ENCODE measurements around the gene CPT1C.

The CPT1C gene

DNA sequence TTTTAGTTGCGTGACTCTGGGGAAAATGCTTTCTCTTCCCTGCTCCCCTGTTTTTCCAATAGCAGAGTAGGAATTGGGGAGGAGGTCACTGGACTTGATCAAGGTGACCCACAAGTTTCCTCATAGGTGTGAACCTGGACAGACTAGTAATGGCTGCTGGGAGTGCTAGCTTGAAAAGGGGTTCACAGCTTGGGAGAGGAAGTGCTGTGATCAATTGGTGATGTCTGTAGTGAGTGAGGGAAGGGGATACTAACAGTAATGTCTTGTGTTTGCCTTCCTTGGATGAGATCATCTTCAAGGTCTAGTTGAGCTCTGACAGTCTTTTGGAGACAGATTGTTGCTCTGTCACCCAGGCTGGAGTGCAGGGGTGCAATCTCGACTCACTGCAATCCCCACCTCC lies 23.4 kb upstream of the CPT1C start:
- no peaks in the 10 kb centered on the region for H3K9me3 Mint-ChIP-seq
- H3K4me3 Mint-ChIP-seq: peak overlapping the region; percentile 99
- H3K4me1 Mint-ChIP-seq: peaks cover 51% of the 10 kb centered on the region
- H3K27ac Mint-ChIP-seq: peak overlapping the region; percentile 51
- peaks cover 49% of the 10 kb centered on the region for H3K36me3 Mint-ChIP-seq
- CTCF ChIA-PET: interaction anchor here (0.7 kb wide), 1 partner anchor 9 kb away, joined by 3 read pairs; no protein-coding TSS in a partner anchor
- DNase-seq: no peak
- no peaks in the 10 kb centered on the region for H3K27me3 Mint-ChIP-seq

DNA sequence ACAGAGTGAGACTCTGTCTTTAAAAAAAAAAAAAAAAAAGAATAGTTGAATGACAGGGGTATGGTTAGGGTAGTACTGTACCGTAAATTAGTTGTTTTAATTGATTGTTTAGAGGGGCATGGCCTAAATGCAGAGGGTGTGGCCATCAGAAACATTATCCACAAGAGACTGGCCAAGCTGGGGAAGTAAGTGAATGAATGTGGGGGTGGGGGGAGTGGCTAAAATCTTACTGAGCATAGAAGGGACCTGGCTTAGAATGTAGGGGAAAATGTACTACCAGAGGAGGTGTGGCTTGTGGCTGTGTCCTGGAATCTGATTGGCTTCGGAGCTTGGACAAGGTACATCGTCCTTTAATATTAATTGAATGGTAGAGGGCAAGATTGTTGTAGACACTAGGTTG lies 21.4 kb upstream of the CPT1C start:
- CTCF ChIA-PET: interaction anchor here (4.8 kb wide), 1 partner anchor 162 kb away, joined by 26 read pairs; no protein-coding TSS in a partner anchor
- no peak for DNase-seq
- no peak overlapping the region for H3K4me3 Mint-ChIP-seq
- peaks cover 34% of the 10 kb centered on the region for H3K36me3 Mint-ChIP-seq
- no peaks in the 10 kb centered on the region for H3K9me3 Mint-ChIP-seq
- no peaks in the 10 kb centered on the region for H3K27me3 Mint-ChIP-seq
- H3K4me1 Mint-ChIP-seq: peaks cover 32% of the 10 kb centered on the region
- no peak overlapping the region for H3K27ac Mint-ChIP-seq

DNA sequence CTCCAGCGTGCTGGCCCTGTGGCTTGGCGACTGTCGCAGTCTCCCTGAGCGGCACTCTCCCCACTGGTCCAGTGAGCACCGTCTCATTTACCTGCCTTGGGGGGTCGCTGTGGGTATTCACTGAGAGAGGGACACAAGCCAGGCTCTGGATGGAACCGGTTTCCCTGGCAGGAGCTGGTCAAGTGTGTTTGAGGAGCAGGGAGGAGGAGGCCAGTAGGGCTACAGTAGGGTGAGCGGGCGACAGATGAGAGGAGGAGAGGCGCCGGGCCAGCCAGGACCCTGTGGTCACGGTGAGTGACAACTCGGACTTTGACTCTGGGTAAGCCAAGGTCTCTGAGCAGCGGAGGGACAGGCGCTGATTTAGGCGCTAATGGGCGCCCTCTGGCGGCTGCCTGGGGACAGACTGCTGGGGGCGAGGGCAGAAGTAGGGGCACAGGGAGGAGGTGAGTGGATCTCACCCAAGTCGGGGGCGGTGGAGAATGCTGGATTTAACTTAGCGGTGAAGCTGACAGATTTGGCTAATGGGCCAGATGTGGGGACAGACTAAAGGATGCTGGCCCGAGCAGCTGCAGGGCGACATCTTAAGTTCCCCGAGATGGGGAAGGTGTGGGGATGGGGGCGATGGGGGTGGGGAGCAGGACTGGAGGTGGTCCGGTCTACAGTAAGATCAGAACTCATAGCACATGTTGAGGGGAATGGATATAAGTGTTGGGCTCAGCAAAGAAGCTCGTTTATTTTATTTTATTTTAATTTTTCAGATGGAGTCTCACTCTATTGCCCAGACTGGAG lies 18.6 kb upstream of the CPT1C start:
- Mint-ChIP-seq H3K4me1 (peaks cover 26% of the 10 kb centered on the region), H3K27me3 (no peaks in the 10 kb centered on the region), H3K36me3 (peaks cover 22% of the 10 kb centered on the region), H3K4me3 (no peak overlapping the region), H3K9me3 (no peaks in the 10 kb centered on the region), H3K27ac (no peak overlapping the region)
- DNase-seq: peak; percentile 82
- CTCF ChIA-PET: interaction anchor here (0.7 to 4.8 kb wide), 14 partner anchors 8 to 170 kb away, joined by 3 to 26 read pairs (median 4); partner anchors contain the start of genes NOSIP, PRRG2 and RRAS

DNA sequence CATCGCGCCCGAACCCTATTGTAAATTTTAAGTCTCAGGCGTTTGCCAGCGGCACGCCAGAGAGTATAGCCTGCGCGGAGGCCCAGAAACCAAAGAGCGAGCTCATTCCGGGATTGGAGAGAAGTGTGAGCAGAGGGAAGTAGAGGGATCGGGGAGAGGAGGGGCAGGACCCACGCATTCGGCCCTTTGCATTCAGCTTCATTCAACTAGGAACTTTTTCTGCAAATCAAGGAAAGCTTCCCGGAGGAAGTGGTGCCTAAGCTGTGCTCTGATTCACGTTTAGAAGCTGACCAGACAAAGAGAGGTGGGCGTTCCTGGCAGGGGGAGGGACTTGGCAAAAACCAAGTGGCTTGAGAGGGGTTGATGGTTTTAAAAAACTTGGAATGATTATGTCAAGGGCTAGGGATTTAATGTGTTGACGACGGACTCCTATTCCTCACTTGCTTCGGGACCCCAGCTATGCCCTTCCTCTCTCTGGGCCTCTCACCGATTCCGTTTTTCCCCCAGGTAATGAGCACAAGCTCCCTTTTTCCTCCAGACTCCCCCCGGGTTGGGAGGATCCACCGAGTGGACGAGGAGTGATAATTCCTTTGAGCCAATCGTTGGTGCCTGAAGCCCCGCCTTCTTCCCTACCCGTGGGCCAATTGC lies 14.7 kb upstream of the CPT1C start:
- no peak for DNase-seq
- peaks cover 44% of the 10 kb centered on the region for H3K4me1 Mint-ChIP-seq
- no peaks in the 10 kb centered on the region for H3K27me3 Mint-ChIP-seq
- H3K9me3 Mint-ChIP-seq: no peaks in the 10 kb centered on the region
- peaks cover 12% of the 10 kb centered on the region for H3K36me3 Mint-ChIP-seq
- CTCF ChIA-PET: interaction anchor here (0.9 to 7.4 kb wide), 7 partner anchors 8 to 450 kb away, joined by 3 to 78 read pairs (median 5); partner anchors contain the start of genes RRAS and SCAF1
- peak overlapping the region; percentile 97 for H3K27ac Mint-ChIP-seq
- H3K4me3 Mint-ChIP-seq: peak overlapping the region; percentile 90

DNA sequence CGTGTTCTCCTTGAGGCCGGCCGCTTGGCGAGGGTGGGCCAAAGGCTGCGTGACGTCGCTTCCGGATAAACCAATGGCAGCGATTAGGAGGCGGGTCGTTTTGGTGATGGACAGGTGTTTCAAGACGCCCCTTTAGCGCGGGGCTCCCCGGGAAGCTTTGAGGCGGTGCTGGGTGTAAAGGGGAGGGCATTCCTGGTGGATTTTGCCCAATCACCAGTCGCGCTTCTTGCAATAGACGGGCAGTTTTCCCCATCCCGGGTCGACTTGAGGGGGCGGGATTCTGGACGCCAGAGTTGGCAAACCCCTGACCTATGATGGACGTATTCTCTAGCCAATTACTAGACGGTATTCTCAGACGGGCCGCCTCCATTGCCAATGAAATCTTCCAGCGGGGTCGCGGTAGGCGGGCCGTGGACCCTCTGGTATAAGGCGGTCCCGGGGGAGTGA lies 14.1 kb upstream of the CPT1C start:
- peak overlapping the region; percentile 97 for H3K27ac Mint-ChIP-seq
- CTCF ChIA-PET: interaction anchor here (0.9 to 7.4 kb wide), 8 partner anchors 9 to 171 kb away, joined by 3 to 78 read pairs (median 4); partner anchors contain the start of genes RRAS and SCAF1
- peaks cover 42% of the 10 kb centered on the region for H3K4me1 Mint-ChIP-seq
- no peaks in the 10 kb centered on the region for H3K9me3 Mint-ChIP-seq
- H3K36me3 Mint-ChIP-seq: peaks cover 11% of the 10 kb centered on the region
- DNase-seq: peak; percentile 99
- peak overlapping the region; percentile 90 for H3K4me3 Mint-ChIP-seq
- no peaks in the 10 kb centered on the region for H3K27me3 Mint-ChIP-seq

DNA sequence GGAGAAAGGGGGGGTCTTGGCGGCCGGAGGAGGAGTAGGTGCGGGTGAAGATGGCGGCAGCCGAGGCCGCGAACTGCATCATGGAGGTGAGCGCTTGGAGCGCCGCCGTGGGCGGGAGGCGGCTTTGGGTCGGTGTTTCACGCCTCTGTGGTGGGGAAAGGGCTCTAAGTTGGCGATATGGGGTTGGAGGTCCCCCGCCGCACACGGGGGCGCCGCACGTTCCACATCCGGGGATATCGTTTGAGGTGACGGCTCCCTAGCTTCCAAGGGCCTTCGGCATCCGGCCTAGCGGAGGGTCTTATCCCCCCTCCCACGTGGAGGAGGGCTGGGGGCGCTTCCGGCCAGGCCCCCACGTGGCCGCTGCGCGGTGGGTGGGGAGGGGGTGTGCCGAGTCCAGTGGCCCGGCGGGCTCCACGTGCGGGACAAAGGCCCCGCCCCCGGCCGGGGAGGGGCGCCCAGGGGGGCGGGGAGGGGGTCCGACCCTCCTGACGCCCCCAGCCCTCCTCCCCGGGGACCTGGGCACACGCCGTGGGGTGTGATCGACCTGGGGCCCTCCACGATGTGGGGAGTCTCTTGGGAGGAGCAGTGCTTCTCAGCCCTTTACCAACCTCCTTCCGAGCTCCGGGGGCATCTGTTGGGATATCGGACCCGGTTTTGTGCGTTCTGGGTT lies 13.6 kb upstream of the CPT1C start, which contains the start of gene PRMT1:
TSS of gene PRMT1 (plus strand) at position 41 of the 670 bp plus-strand sequence. CDS start at position 51, 10 bp downstream.
- H3K27ac Mint-ChIP-seq: peak within 1 kb of the TSS; percentile 97
- peaks cover 37% of the 10 kb centered on the region for H3K4me1 Mint-ChIP-seq
- H3K9me3 Mint-ChIP-seq: no peaks in the 10 kb centered on the region
- CTCF ChIA-PET: interaction anchor here (0.5 to 7.4 kb wide), 10 partner anchors 9 to 200 kb away, joined by 3 to 78 read pairs (median 3); partner anchors contain the start of genes NOSIP, PRRG2, RCN3 and RRAS
- peaks cover 11% of the 10 kb centered on the region for H3K36me3 Mint-ChIP-seq
- no peaks in the 10 kb centered on the region for H3K27me3 Mint-ChIP-seq
- DNase-seq: peak; percentile 69
- H3K4me3 Mint-ChIP-seq: peak within 1 kb of the TSS; percentile 90

DNA sequence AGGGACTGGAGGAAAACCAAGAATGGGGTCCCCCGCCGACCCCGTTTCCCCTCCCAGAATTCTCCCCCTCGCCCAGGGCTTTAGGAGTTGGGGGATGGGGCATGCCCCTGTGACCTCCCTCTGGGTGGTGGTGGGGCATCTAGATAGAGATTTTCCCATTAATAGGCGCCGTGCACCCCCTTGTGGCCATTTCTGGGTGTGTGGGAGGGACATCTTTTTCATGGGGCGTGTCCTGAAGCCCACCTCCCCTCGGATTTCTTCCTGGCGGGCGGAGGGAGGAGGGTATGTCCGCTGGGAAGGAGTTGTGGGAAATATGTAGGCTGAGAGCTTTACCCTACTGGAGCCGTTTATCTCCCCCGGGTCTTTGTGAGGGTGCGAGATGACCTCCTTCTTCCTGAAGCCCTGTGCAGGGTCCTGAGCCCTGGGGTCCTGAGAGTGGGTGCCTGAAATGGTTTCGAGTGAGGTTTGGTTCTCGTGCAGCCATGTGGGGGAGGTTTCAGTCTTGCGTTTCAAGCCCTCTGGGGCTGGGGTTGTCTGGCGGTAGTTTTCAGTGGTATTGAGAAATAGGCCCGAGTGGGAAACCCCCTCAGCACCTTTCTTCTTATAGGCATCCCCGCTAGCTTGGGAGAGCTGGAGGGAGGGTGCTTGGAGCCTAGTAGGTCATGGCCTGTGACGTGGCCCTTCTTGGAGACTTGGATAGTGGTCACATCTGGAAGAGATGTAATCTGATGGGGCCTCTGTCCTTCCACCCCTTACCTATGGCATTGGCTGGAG lies 12.8 kb upstream of the CPT1C start:
- CTCF ChIA-PET: interaction anchor here (0.5 to 7.4 kb wide), 12 partner anchors 8 to 201 kb away, joined by 3 to 78 read pairs (median 3); partner anchors contain the start of genes NOSIP, PRRG2, RCN3 and RRAS
- H3K27me3 Mint-ChIP-seq: no peaks in the 10 kb centered on the region
- H3K4me3 Mint-ChIP-seq: peak overlapping the region; percentile 83
- peaks cover 12% of the 10 kb centered on the region for H3K36me3 Mint-ChIP-seq
- no peaks in the 10 kb centered on the region for H3K9me3 Mint-ChIP-seq
- peak; percentile 88 for DNase-seq
- H3K4me1 Mint-ChIP-seq: peaks cover 36% of the 10 kb centered on the region
- peak overlapping the region; percentile 90 for H3K27ac Mint-ChIP-seq

DNA sequence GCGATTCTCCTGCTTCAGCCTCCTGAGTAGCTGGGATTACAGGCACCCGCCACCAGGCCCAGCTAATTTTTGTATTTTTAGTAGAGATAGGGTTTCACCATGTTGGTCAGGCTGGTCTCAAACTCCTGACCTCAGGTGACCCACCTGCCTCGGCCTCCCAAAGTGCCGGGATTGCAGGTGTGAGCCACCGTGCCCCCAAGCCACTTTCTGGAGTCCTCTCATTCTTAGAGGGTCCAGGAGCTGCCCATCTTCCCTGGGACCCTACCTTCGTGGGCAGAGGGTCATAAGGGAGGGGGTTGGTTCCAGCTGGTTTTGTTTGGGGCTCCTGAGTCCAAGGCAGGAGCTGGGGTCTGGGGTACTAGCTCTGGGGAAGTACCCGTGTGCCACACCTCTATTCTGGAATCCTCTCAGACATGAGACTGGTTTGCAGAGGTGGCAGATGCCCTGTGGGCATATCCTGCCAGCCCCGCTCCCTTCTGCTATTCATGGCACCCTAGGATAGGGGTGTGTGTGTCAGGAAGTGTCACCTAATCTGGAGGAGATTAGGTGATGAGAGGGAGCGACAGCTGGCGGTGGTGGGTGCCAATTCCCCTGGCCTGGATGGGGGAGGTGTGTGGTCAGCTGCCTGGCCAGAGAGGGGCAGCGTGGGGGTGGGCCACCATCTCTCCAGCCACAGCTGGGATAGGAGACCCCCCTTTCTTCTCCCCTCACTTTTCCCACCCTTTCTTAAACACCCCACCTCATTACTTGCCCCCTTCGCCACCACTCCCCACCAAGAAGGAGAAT lies 11.7 kb upstream of the CPT1C start:
- peaks cover 18% of the 10 kb centered on the region for H3K36me3 Mint-ChIP-seq
- no peaks in the 10 kb centered on the region for H3K9me3 Mint-ChIP-seq
- H3K27me3 Mint-ChIP-seq: no peaks in the 10 kb centered on the region
- CTCF ChIA-PET: interaction anchor here (0.9 to 7.4 kb wide), 7 partner anchors 7 to 202 kb away, joined by 3 to 78 read pairs (median 3); no protein-coding TSS in a partner anchor
- no peak overlapping the region for H3K4me3 Mint-ChIP-seq
- H3K27ac Mint-ChIP-seq: peak overlapping the region; percentile 19
- DNase-seq: no peak
- H3K4me1 Mint-ChIP-seq: peaks cover 36% of the 10 kb centered on the region

DNA sequence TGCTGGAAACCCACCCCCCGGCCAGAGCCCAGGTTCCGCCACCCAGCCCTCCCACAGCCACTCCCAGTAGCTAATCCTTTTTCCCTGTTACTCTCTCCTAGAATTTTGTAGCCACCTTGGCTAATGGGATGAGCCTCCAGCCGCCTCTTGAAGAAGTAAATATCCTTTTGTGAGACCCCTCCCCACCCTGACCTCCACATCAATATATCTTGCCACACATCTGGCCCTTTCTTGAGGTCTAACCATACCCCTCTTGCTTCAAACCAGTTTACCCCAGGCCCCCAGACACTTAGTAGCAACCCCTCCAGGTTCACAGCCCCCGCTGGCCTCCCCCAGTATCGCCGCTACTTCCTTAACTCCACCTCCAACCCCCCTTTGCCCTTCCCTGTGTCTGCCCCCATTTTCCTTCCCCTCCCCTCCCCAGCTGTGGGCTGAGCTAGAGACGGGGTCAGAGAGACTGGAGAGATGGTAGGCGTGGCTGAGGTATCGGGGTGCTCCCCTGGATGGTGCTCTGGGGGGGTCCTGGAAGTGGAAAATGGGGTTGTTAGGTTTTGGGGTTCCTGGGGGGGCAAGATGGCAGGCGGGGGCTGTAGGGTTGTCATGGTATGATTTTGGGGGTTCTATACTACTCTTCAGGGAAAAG lies 11.0 kb upstream of the CPT1C start:
- no peak overlapping the region for H3K27ac Mint-ChIP-seq
- no peaks in the 10 kb centered on the region for H3K27me3 Mint-ChIP-seq
- no peaks in the 10 kb centered on the region for H3K9me3 Mint-ChIP-seq
- peaks cover 36% of the 10 kb centered on the region for H3K4me1 Mint-ChIP-seq
- H3K36me3 Mint-ChIP-seq: peaks cover 22% of the 10 kb centered on the region
- CTCF ChIA-PET: interaction anchor here (1.8 to 7.4 kb wide), 3 partner anchors 110 to 175 kb away, joined by 6 to 78 read pairs (median 42); no protein-coding TSS in a partner anchor
- DNase-seq: no peak
- H3K4me3 Mint-ChIP-seq: peak overlapping the region; percentile 21

DNA sequence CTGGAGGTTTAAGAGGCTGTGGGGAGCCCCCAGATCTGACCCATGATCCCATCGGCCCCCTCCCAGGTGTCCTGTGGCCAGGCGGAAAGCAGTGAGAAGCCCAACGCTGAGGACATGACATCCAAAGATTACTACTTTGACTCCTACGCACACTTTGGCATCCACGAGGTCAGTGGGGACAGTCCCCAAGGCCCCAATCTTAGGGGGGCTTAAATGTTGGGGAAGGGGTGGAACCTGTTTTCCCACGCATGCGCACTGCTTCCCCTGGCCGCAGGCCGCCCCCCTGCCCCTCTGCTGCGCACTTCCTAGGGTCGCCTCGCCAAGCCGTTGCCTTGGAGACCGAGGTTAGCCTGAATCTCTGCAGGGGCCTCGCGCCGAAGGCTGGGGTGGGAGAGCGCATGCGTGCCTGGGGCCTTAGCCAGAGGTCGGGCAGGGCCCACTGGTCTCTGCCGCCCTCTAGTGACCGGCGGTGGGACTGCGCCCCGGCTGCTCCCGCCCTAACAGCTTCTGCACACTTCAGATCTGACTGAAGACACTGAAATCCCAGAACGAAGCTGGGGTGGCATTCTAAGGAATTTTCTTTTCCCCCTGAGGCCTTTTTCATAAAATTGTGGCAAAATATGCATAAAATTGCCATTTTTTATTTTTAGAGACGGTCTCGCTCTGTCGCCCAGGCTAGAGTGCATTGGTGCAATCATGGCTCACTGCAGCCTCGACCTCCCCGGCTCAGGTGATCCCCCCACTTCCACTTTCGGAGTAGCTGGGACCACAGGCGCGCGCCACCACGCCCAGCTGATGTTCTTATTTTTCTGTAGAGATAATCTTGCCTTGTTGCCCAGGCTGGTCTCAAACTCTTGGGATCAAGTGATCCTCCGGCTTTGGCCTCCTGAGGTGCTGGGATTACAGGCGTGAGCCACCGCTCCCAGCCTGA lies 10.2 kb upstream of the CPT1C start:
- CTCF ChIA-PET: interaction anchor here (0.5 to 7.4 kb wide), 12 partner anchors 9 to 212 kb away, joined by 3 to 78 read pairs (median 3); partner anchors contain the start of genes PRRG2 and RRAS
- no peaks in the 10 kb centered on the region for H3K9me3 Mint-ChIP-seq

DNA sequence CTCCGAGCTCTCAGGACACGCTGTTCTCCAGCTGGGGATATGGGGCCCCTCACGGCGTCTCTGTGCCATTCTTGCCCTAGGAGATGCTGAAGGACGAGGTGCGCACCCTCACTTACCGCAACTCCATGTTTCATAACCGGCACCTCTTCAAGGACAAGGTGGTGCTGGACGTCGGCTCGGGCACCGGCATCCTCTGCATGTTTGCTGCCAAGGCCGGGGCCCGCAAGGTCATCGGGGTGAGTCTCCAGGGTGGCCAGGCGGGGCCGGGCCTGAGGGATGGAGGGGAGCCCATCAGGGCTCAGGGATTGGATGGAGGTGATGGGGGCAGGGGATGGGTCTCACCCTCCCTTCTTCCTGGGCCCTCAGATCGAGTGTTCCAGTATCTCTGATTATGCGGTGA lies 9.1 kb upstream of the CPT1C start:
- H3K27ac Mint-ChIP-seq: no peak overlapping the region
- DNase-seq: no peak
- H3K27me3 Mint-ChIP-seq: no peaks in the 10 kb centered on the region
- no peaks in the 10 kb centered on the region for H3K9me3 Mint-ChIP-seq
- H3K4me3 Mint-ChIP-seq: no peak overlapping the region
- H3K4me1 Mint-ChIP-seq: peaks cover 27% of the 10 kb centered on the region
- H3K36me3 Mint-ChIP-seq: peaks cover 31% of the 10 kb centered on the region
- CTCF ChIA-PET: interaction anchor here (0.6 to 7.4 kb wide), 3 partner anchors 10 to 250 kb away, joined by 4 to 78 read pairs (median 6); no protein-coding TSS in a partner anchor

More for the DNA sequence above, 10.2 kb upstream of the CPT1C start:
- peak overlapping the region; percentile 19 for H3K27ac Mint-ChIP-seq
- peak overlapping the region; percentile 21 for H3K4me3 Mint-ChIP-seq
- H3K36me3 Mint-ChIP-seq: peaks cover 30% of the 10 kb centered on the region
- DNase-seq: peak; percentile 95
- H3K4me1 Mint-ChIP-seq: peaks cover 36% of the 10 kb centered on the region
- no peaks in the 10 kb centered on the region for H3K27me3 Mint-ChIP-seq

Measured in activated naive CD4-positive, alpha-beta T cell treated with anti-CD3 and anti-CD28 coated beads, Interleukin-2, amount 10 ng/mL, durations not matched to agents 7 days and 5 days (primary cell).